Neural crest cell (in vitro differentiated cells): ENCODE measurements around the gene RABL2A. TPM values are rescaled to one million over a fixed set of nuclear protein-coding genes. Genes with fewer than 3 reads are reported as not detected.
"Not testable (repeated sequence)": the region's sequence is repeated elsewhere in the genome, so short reads cannot be mapped to it uniquely, and the experiment has no call there.

Source experiments
- DNase-seq: peaks from one replicate; pipeline ENCODE4 v3.0.0; 2021; ENCODE audit warnings: low read depth, mixed read lengths, low spot score
- H3K27ac Mint-ChIP-seq: one replicate; pipeline ENCODE4 v1.8.0; 2021; ENCODE audit warnings: mild to moderate bottlenecking, mixed read lengths; ENCODE audit not compliant: unreplicated experiment
- H3K27me3 Mint-ChIP-seq: 2 replicates; pipeline ENCODE4 v1.8.0; 2021; ENCODE audit warnings: low read depth, mild to moderate bottlenecking, mixed read lengths
- H3K36me3 Mint-ChIP-seq: 2 replicates; pipeline ENCODE4 v1.8.0; 2021; ENCODE audit warnings: low read depth, mild to moderate bottlenecking, mixed read lengths
- H3K4me1 Mint-ChIP-seq: 2 replicates; pipeline ENCODE4 v1.8.0; 2021; ENCODE audit warnings: mixed read lengths
- H3K4me3 Mint-ChIP-seq: one replicate; pipeline ENCODE4 v1.8.0; 2021; ENCODE audit warnings: mild to moderate bottlenecking, mixed read lengths
- H3K9me3 Mint-ChIP-seq: 2 replicates; pipeline ENCODE4 v1.8.0; 2021; ENCODE audit warnings: mixed read lengths
- total RNA-seq: library from RNA; stranded (reverse); gene quantifications from 2 replicates; pipeline ENCODE4 v1.2.1, GENCODE V29; 2021

The RABL2A gene
- total RNA-seq, 1 donor from 2014 or later: 35.4 TPM

GRCh38 chr2:113625906-113626305 lies 1.2 kb upstream of the RABL2A start:
- not testable (repeated sequence) for H3K4me1 Mint-ChIP-seq, H3K9me3 Mint-ChIP-seq, H3K27me3 Mint-ChIP-seq, H3K36me3 Mint-ChIP-seq, H3K27ac Mint-ChIP-seq, DNase-seq, H3K4me3 Mint-ChIP-seq

GRCh38 chr2:113632849-113633345 lies 5.8 kb downstream of the RABL2A start:
- not testable (repeated sequence) for H3K9me3 Mint-ChIP-seq, H3K36me3 Mint-ChIP-seq, H3K27me3 Mint-ChIP-seq, DNase-seq, H3K4me1 Mint-ChIP-seq, H3K27ac Mint-ChIP-seq, H3K4me3 Mint-ChIP-seq

- not testable (repeated sequence) for DNase-seq, H3K4me3 Mint-ChIP-seq, H3K36me3 Mint-ChIP-seq, H3K4me1 Mint-ChIP-seq, H3K27me3 Mint-ChIP-seq, H3K27ac Mint-ChIP-seq, H3K9me3 Mint-ChIP-seq
Measured at GRCh38 chr2:113635358-113635757, 8.3 kb downstream of the RABL2A start.

- H3K4me3 Mint-ChIP-seq, H3K4me1 Mint-ChIP-seq, DNase-seq, H3K27me3 Mint-ChIP-seq, H3K36me3 Mint-ChIP-seq, H3K27ac Mint-ChIP-seq, H3K9me3 Mint-ChIP-seq: not testable (repeated sequence)
Measured at GRCh38 chr2:113636226-113636625, 9.2 kb downstream of the RABL2A start.

- H3K4me3 Mint-ChIP-seq, H3K9me3 Mint-ChIP-seq, H3K27ac Mint-ChIP-seq, DNase-seq, H3K4me1 Mint-ChIP-seq, H3K36me3 Mint-ChIP-seq, H3K27me3 Mint-ChIP-seq: not testable (repeated sequence)
Measured at GRCh38 chr2:113638084-113638483, 11.0 kb downstream of the RABL2A start.

- H3K4me3 Mint-ChIP-seq, H3K4me1 Mint-ChIP-seq, H3K9me3 Mint-ChIP-seq, H3K36me3 Mint-ChIP-seq, H3K27ac Mint-ChIP-seq, H3K27me3 Mint-ChIP-seq, DNase-seq: not testable (repeated sequence)
Measured at GRCh38 chr2:113646217-113646616, 19.2 kb downstream of the RABL2A start.

GRCh38 chr2:113650834-113651815 lies 24.1 kb downstream of the RABL2A start:
- not testable (repeated sequence) for H3K4me3 Mint-ChIP-seq, H3K9me3 Mint-ChIP-seq, H3K4me1 Mint-ChIP-seq, H3K27ac Mint-ChIP-seq, H3K36me3 Mint-ChIP-seq, DNase-seq, H3K27me3 Mint-ChIP-seq

- H3K9me3 Mint-ChIP-seq, H3K27me3 Mint-ChIP-seq, DNase-seq, H3K4me1 Mint-ChIP-seq, H3K27ac Mint-ChIP-seq, H3K36me3 Mint-ChIP-seq, H3K4me3 Mint-ChIP-seq: not testable (repeated sequence)
Measured at GRCh38 chr2:113652599-113652998, 25.5 kb downstream of the RABL2A start.

- Mint-ChIP-seq H3K27ac (peak overlapping the region; percentile 95), H3K36me3 (peaks cover 15% of the 10 kb centered on the region), H3K4me3 (peak overlapping the region; percentile 94), H3K9me3 (peaks cover 13% of the 10 kb centered on the region)
- not testable (repeated sequence) for DNase-seq, H3K27me3 Mint-ChIP-seq, H3K4me1 Mint-ChIP-seq
Measured at GRCh38 chr2:113656031-113656624, 29.1 kb downstream of the RABL2A start.

GRCh38 chr2:113657735-113658134 lies 30.7 kb downstream of the RABL2A start:
- peaks cover 15% of the 10 kb centered on the region for H3K36me3 Mint-ChIP-seq
- peaks cover 13% of the 10 kb centered on the region for H3K9me3 Mint-ChIP-seq
- not testable (repeated sequence) for H3K27me3 Mint-ChIP-seq

GRCh38 chr2:113663285-113664060 lies 36.4 kb downstream of the RABL2A start:
- not testable (repeated sequence) for H3K27ac Mint-ChIP-seq, H3K36me3 Mint-ChIP-seq, DNase-seq, H3K9me3 Mint-ChIP-seq, H3K27me3 Mint-ChIP-seq, H3K4me3 Mint-ChIP-seq, H3K4me1 Mint-ChIP-seq

More at GRCh38 chr2:113657735-113658134, 30.7 kb downstream of the RABL2A start:
- H3K27ac Mint-ChIP-seq, H3K4me1 Mint-ChIP-seq, DNase-seq, H3K4me3 Mint-ChIP-seq: not testable (repeated sequence)

- not testable (repeated sequence) for H3K4me3 Mint-ChIP-seq, H3K36me3 Mint-ChIP-seq, H3K27me3 Mint-ChIP-seq, H3K4me1 Mint-ChIP-seq, H3K27ac Mint-ChIP-seq, H3K9me3 Mint-ChIP-seq, DNase-seq
Measured at GRCh38 chr2:113664761-113665533, 37.9 kb downstream of the RABL2A start.
